AG09309 (cell line): ENCODE measurements around the gene CLDN1.

Experiments used
- DNase-seq: peaks from one replicate; pipeline ENCODE4 v3.0.0-alpha.2; 2010; ENCODE audit warnings: low read depth
- H3K4me3 ChIP-seq: 2 replicates; pipeline ENCODE4 v1.5.1; 2011; ENCODE audit warnings: mild to moderate bottlenecking, low read depth, low read length, moderate library complexity; ENCODE audit not compliant: control insufficient read depth
- CTCF ChIP-seq: IDR thresholded peaks from 2 replicates; pipeline ENCODE4 v1.5.1; 2011; ENCODE audit warnings: mild to moderate bottlenecking, low read depth, low read length, inconsistent platforms; ENCODE audit not compliant: insufficient read depth, control insufficient read depth; ENCODE audit errors: missing control alignments

Gene CLDN1

GRCh38 chr3:190346541-190346940, 24.3 kb upstream of the CLDN1 start:
- DNase-seq = no peak
- H3K4me3 ChIP-seq = no peak overlapping the region
- TF ChIP-seq CTCF = no peak

- TF ChIP-seq CTCF = no peak
- no peak overlapping the region for H3K4me3 ChIP-seq
- no peak for DNase-seq
Observed at GRCh38 chr3:190345878-190346277, 23.6 kb upstream of the CLDN1 start.

GRCh38 chr3:190345027-190345821, 23.0 kb upstream of the CLDN1 start:
- no peak for TF ChIP-seq CTCF
- H3K4me3 ChIP-seq = no peak overlapping the region
- DNase-seq = peak; percentile 80

- TF ChIP-seq CTCF = no peak
- H3K4me3 ChIP-seq = no peak overlapping the region
- DNase-seq = no peak
Observed at GRCh38 chr3:190340071-190340470, 17.8 kb upstream of the CLDN1 start.

GRCh38 chr3:190339130-190339529, 16.9 kb upstream of the CLDN1 start:
- no peak for DNase-seq

GRCh38 chr3:190338717-190339116, 16.5 kb upstream of the CLDN1 start:
- H3K4me3 ChIP-seq = no peak overlapping the region
- TF ChIP-seq CTCF = no peak
- DNase-seq = no peak

More at GRCh38 chr3:190339130-190339529, 16.9 kb upstream of the CLDN1 start:
- H3K4me3 ChIP-seq = no peak overlapping the region
- TF ChIP-seq CTCF = peak; percentile 32
